NT2/D1 (cell line): ENCODE results near the gene SPINT2.
"Not testable (repeated sequence)": the region's sequence is repeated elsewhere in the genome, so short reads cannot be mapped to it uniquely, and the experiment has no call there.

Experiments used
- DNase-seq: peaks from one replicate; pipeline ENCODE4 v3.0.0-alpha.2; 2011; ENCODE audit warnings: low read depth, low spot score
- H3K27me3 ChIP-seq: 2 replicates; pipeline ENCODE4 v1.6.0; 2011; ENCODE audit warnings: mild to moderate bottlenecking; ENCODE audit not compliant: insufficient read length, insufficient read depth
- H3K36me3 ChIP-seq: 2 replicates; pipeline ENCODE4 v1.6.1; 2011; ENCODE audit warnings: mild to moderate bottlenecking, low read length, mixed read lengths; ENCODE audit not compliant: insufficient read depth, insufficient read length
- H3K4me1 ChIP-seq: 2 replicates; pipeline ENCODE4 v1.5.1; 2011; ENCODE audit not compliant: insufficient read depth, insufficient read length
- H3K4me3 ChIP-seq: 2 replicates; pipeline ENCODE4 v1.5.1; 2011; ENCODE audit warnings: low read depth; ENCODE audit not compliant: insufficient read length
- H3K9ac ChIP-seq: 2 replicates; pipeline ENCODE4 v1.6.0; 2011; ENCODE audit warnings: low read depth; ENCODE audit not compliant: insufficient read length
- H3K9me3 ChIP-seq: 2 replicates; pipeline ENCODE4 v1.5.1; 2011; ENCODE audit warnings: mild to moderate bottlenecking, low read length; ENCODE audit not compliant: insufficient read depth
- SUZ12 ChIP-seq: IDR thresholded peaks from 2 replicates; pipeline ENCODE4 v1.6.1; 2011; ENCODE audit not compliant: insufficient read length, insufficient read depth; ENCODE audit errors: extremely low read depth
- YY1 ChIP-seq: IDR thresholded peaks from 2 replicates; pipeline ENCODE4 v1.6.1; 2011; ENCODE audit not compliant: insufficient read length, insufficient read depth
- ZNF274 ChIP-seq: IDR thresholded peaks from 2 replicates; pipeline ENCODE4 v1.6.1; 2011; ENCODE audit warnings: mild to moderate bottlenecking, low read depth, low read length

SPINT2 gene

GRCh38 chr19:38229585-38230073 lies 34.7 kb upstream of the SPINT2 start:
- Histone ChIP-seq H3K9ac (no peak overlapping the region), H3K4me3 (no peak overlapping the region), H3K27me3 (peaks cover 27% of the 10 kb centered on the region), H3K4me1 (peaks cover 10% of the 10 kb centered on the region), H3K9me3 (no peaks in the 10 kb centered on the region), H3K36me3 (no peaks in the 10 kb centered on the region)
- peak; percentile 57 for DNase-seq
- TF ChIP-seq YY1 (no peak), ZNF274 (no peak), SUZ12 (no peak)

- peaks cover 27% of the 10 kb centered on the region for H3K27me3 ChIP-seq
- not testable (repeated sequence) for H3K9me3 ChIP-seq, H3K9ac ChIP-seq, DNase-seq, H3K36me3 ChIP-seq, H3K4me3 ChIP-seq, H3K4me1 ChIP-seq
Observed at GRCh38 chr19:38230506-38231133, 33.8 kb upstream of the SPINT2 start.

- TF ChIP-seq YY1 (no peak), SUZ12 (no peak), ZNF274 (no peak)
- Histone ChIP-seq H3K36me3 (no peaks in the 10 kb centered on the region), H3K4me3 (no peak overlapping the region), H3K4me1 (peaks cover 8% of the 10 kb centered on the region), H3K9me3 (no peaks in the 10 kb centered on the region), H3K27me3 (peaks cover 27% of the 10 kb centered on the region), H3K9ac (no peak overlapping the region)
- no peak for DNase-seq
Observed at GRCh38 chr19:38231918-38232317, 32.5 kb upstream of the SPINT2 start.

- TF ChIP-seq ZNF274 (no peak), SUZ12 (no peak), YY1 (no peak)
- Histone ChIP-seq H3K4me1 (peaks cover 4% of the 10 kb centered on the region), H3K4me3 (no peak overlapping the region), H3K27me3 (peaks cover 21% of the 10 kb centered on the region), H3K36me3 (no peaks in the 10 kb centered on the region), H3K9ac (peak overlapping the region; percentile 51), H3K9me3 (no peaks in the 10 kb centered on the region)
- DNase-seq, result no peak
Observed at GRCh38 chr19:38233740-38234251, 30.6 kb upstream of the SPINT2 start.

- DNase-seq, result no peak
- TF ChIP-seq YY1 (no peak), SUZ12 (no peak), ZNF274 (no peak)
- H3K9me3 ChIP-seq, result no peaks in the 10 kb centered on the region
- peaks cover 4% of the 10 kb centered on the region for H3K4me1 ChIP-seq
- H3K4me3 ChIP-seq, result no peak overlapping the region
- no peaks in the 10 kb centered on the region for H3K36me3 ChIP-seq
- peaks cover 17% of the 10 kb centered on the region for H3K27me3 ChIP-seq
- H3K9ac ChIP-seq, result no peak overlapping the region
Observed at GRCh38 chr19:38234615-38235014, 29.8 kb upstream of the SPINT2 start.

GRCh38 chr19:38239816-38240215 lies 24.6 kb upstream of the SPINT2 start:
- TF ChIP-seq YY1 (no peak), SUZ12 (no peak), ZNF274 (no peak)
- no peak for DNase-seq
- Histone ChIP-seq H3K9ac (no peak overlapping the region), H3K4me3 (no peak overlapping the region), H3K4me1 (peaks cover 4% of the 10 kb centered on the region), H3K9me3 (no peaks in the 10 kb centered on the region), H3K36me3 (no peaks in the 10 kb centered on the region), H3K27me3 (peaks cover 4% of the 10 kb centered on the region)

GRCh38 chr19:38243279-38243673 lies 21.1 kb upstream of the SPINT2 start:
- no peak for DNase-seq
- Histone ChIP-seq H3K27me3 (peaks cover 4% of the 10 kb centered on the region), H3K36me3 (no peaks in the 10 kb centered on the region), H3K9me3 (no peaks in the 10 kb centered on the region), H3K9ac (no peak overlapping the region), H3K4me1 (no peaks in the 10 kb centered on the region), H3K4me3 (no peak overlapping the region)
- TF ChIP-seq ZNF274, result no peak
- no peak for TF ChIP-seq YY1
- TF ChIP-seq SUZ12, result no peak
